Spleen (tissue), 11 donors: ENCODE measurements around the gene RRP12. TPM values are rescaled to one million over a fixed set of nuclear protein-coding genes. Genes with fewer than 3 reads are reported as not detected.

Experiments used
- DNase-seq: peaks from one replicate; pipeline ENCODE4 v3.0.0-alpha.2; 2020
- H3K27ac ChIP-seq, 8 donors: fragments of 200-600 bp; sonication (generic) in 7 of 8; 1 replicate in 4 of 8; 2 replicates in 4 of 8; pipeline versions ENCODE4 v1.5.0 to v1.8.0; 2016 to 2021; ENCODE audit warnings: inconsistent platforms in 4 of 8, mild to moderate bottlenecking in 4 of 8, moderate library complexity in 1 of 8
- H3K27me3 ChIP-seq, 7 donors: fragments of 200-600 bp; sonication (generic) in 6 of 7; replicated peaks in 1 of 7; 1 replicate in 4 of 7; 2 replicates in 3 of 7; pipeline versions ENCODE4 v1.5.0 to v1.8.0; 2016 to 2021; ENCODE audit warnings: inconsistent platforms in 3 of 7, mild to moderate bottlenecking in 1 of 7
- H3K36me3 ChIP-seq, 6 donors: fragments of 200-600 bp; sonication (generic) in 5 of 6; 1 replicate in 4 of 6; 2 replicates in 2 of 6; pipeline versions ENCODE4 v1.5.0 to v1.8.0; 2016 to 2021; ENCODE audit warnings: inconsistent platforms in 2 of 6
- H3K4me1 ChIP-seq, 6 donors: fragments of 200-600 bp; sonication (generic) in 5 of 6; 1 replicate in 3 of 6; 2 replicates in 3 of 6; pipeline versions ENCODE4 v1.5.0 to v1.8.0; 2016 to 2021; ENCODE audit warnings: inconsistent platforms in 3 of 6
- H3K4me3 ChIP-seq, 8 donors: fragments of 200-600 bp; sonication (generic) in 7 of 8; 1 replicate in 4 of 8; 2 replicates in 4 of 8; pipeline versions ENCODE4 v1.5.0 to v1.8.0; 2016 to 2021; ENCODE audit warnings: inconsistent platforms in 4 of 8, mild to moderate bottlenecking in 4 of 8, moderate library complexity in 2 of 8
- H3K9me3 ChIP-seq, 8 donors: fragments of 200-600 bp; sonication (generic) in 7 of 8; 1 replicate in 4 of 8; 2 replicates in 4 of 8; pipeline versions ENCODE4 v1.5.0 to v1.8.0; 2016 to 2021; ENCODE audit warnings: inconsistent platforms in 4 of 8
- POLR2A ChIP-seq, 3 donors: fragments of 450-650 bp; IDR thresholded peaks; one replicate each; pipeline ENCODE4 v1.5.1; 2017; ENCODE audit warnings: antibody characterized with exemption in 3 of 3, mild to moderate bottlenecking in 1 of 3
- POLR2AphosphoS5 ChIP-seq, 3 donors: sonication (generic); formaldehyde crosslinking; IDR thresholded peaks; one replicate each; pipeline ENCODE4 v1.5.1; 2017; ENCODE audit warnings: antibody characterized with exemption in 3 of 3
- WGBS, 5 donors: extraction: QIAGEN DNeasy Blood & Tissue Kit in 3 of 5; methylation state at CpG; one replicate each; pipeline versions ENCODE4 v1.1.5 to v1.1.7; 2013 to 2018; 5-methylcytosine and 5-hydroxymethylcytosine counted together
- intact Hi-C: fragments of 100-400 bp; cut with DNase I; formaldehyde crosslinking; loops from one replicate; pipeline ENCODE4 v1.15.0; 2023; ENCODE audit warnings: low total_unique reads
- polyA plus RNA-seq, 3 donors: library from polyadenylated mRNA; stranded (reverse); fragments of 200-250 nt; gene quantifications; one replicate each; pipeline ENCODE4 v1.2.1, GENCODE V29; 2013
- total RNA-seq, 7 donors: library from RNA; depleted of rRNA in 3 of 7; stranded (reverse); fragments of >200 nt in 3 of 7; fragmentation: NEBNext Ultra II Directional in 4 of 7; extraction: Animal tissue kit (Norgen Biotek cat#: 25700) in 4 of 7; gene quantifications; one replicate each; pipeline versions ENCODE4 v1.1.0 to v1.2.1, GENCODE V29; 2016 to 2021
- TF ChIP-seq, protein P1 (sequence below), 11 experiments: fragments of 200-600 bp in 7 of 11; fragments of 450-650 bp in 4 of 11; sonication (generic) in 4 of 11; IDR thresholded peaks in 8 of 11; conservative IDR thresholded peaks in 3 of 11; 1 replicate in 7 of 11; 2 replicates in 4 of 11; pipeline versions ENCODE4 v1.4.0 to v1.8.0; 2016 to 2021; ENCODE audit warnings: antibody characterized with exemption in 11 of 11, inconsistent platforms in 4 of 11, mild to moderate bottlenecking in 1 of 11
- donor health status: healthy with polysubstance abuse.
- donor health status: DM: no; HTN: no; CAD: no; lungs with moderate emphysema.
- donor health status: DM: no; HTN: no; CAD: no.
- donor health status: Bipolar disorder and iron deficiency.
- donor health status: healthy.
- donor health status: DM: no; HTN: no; CAD: no.
- donor health status: DM: yes; HTN: yes; CAD: no.

The RRP12 gene
- total and polyA plus RNA-seq, 10 donors = 12.3 to 51.4 (median 24.9) TPM

GRCh38 chr10:97365761-97366351 lies 35.3 kb downstream of the RRP12 start:
- Histone ChIP-seq H3K9me3 (no peaks in the 10 kb centered on the region), H3K27ac (peak overlapping the region; percentile 57 to 97 (median 94)), H3K27me3 (no peaks in the 10 kb centered on the region), H3K36me3 (peaks cover 0 to 100% (median 46%) of the 10 kb centered on the region in 6 donors), H3K4me1 (peaks cover 3 to 74% (median 24%) of the 10 kb centered on the region in 6 donors), H3K4me3 (peak overlapping the region in 1 of 8 donors; percentile 54)
- intact Hi-C loops = no loop called here
- DNase-seq = peak; percentile 87
- WGBS, 5 donors = 32 to 52% (median 44%) methylated on average over 19 of the region's 19 CpGs
- TF ChIP-seq POLR2A (IDR thresholded peaks at IDR 0.05) (no peak), POLR2AphosphoS5 (IDR thresholded peaks at IDR 0.05) (peak in 2 of 3 donors; percentile 29 to 36)

- Histone ChIP-seq H3K36me3 (peaks cover 0 to 100% (median 37%) of the 10 kb centered on the region in 6 donors), H3K9me3 (no peaks in the 10 kb centered on the region), H3K4me3 (no peak overlapping the region), H3K4me1 (peaks cover 3 to 65% (median 24%) of the 10 kb centered on the region in 6 donors), H3K27me3 (no peaks in the 10 kb centered on the region), H3K27ac (peak overlapping the region in 2 of 8 donors; percentile 23 to 96)
- 89 to 100% (median 98%) methylated on average over 3 to 4 of the region's 4 CpGs for whole genome bisulfite sequencing, 5 donors
- DNase-seq = peak; percentile 49
- TF ChIP-seq POLR2AphosphoS5 (IDR thresholded peaks at IDR 0.05) = no peak
- intact Hi-C loops = no loop called here
Measured at GRCh38 chr10:97363071-97363470, 38.1 kb downstream of the RRP12 start.

GRCh38 chr10:97362310-97363033 lies 38.7 kb downstream of the RRP12 start:
- Histone ChIP-seq H3K36me3 (peaks cover 0 to 100% (median 40%) of the 10 kb centered on the region in 6 donors), H3K4me3 (no peak overlapping the region), H3K27me3 (no peaks in the 10 kb centered on the region), H3K27ac (peak overlapping the region in 3 of 8 donors; percentile 16 to 96 (median 23)), H3K9me3 (no peaks in the 10 kb centered on the region), H3K4me1 (peaks cover 3 to 62% (median 23%) of the 10 kb centered on the region in 6 donors)
- intact Hi-C loops = no loop called here
- TF ChIP-seq, protein P1, sequence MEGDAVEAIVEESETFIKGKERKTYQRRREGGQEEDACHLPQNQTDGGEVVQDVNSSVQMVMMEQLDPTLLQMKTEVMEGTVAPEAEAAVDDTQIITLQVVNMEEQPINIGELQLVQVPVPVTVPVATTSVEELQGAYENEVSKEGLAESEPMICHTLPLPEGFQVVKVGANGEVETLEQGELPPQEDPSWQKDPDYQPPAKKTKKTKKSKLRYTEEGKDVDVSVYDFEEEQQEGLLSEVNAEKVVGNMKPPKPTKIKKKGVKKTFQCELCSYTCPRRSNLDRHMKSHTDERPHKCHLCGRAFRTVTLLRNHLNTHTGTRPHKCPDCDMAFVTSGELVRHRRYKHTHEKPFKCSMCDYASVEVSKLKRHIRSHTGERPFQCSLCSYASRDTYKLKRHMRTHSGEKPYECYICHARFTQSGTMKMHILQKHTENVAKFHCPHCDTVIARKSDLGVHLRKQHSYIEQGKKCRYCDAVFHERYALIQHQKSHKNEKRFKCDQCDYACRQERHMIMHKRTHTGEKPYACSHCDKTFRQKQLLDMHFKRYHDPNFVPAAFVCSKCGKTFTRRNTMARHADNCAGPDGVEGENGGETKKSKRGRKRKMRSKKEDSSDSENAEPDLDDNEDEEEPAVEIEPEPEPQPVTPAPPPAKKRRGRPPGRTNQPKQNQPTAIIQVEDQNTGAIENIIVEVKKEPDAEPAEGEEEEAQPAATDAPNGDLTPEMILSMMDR (IDR thresholded peaks at IDR 0.05 in 8 of 11, conservative IDR thresholded peaks at IDR 0.05 in 3 of 11) = no peak
- TF ChIP-seq POLR2A (IDR thresholded peaks at IDR 0.05) (no peak), POLR2AphosphoS5 (IDR thresholded peaks at IDR 0.05) (no peak)
- 80 to 89% (median 87%) methylated on average over 9 to 11 of the region's 11 CpGs for WGBS, 5 donors
- peak; percentile 54 for DNase-seq

GRCh38 chr10:97361537-97361901 lies 39.6 kb downstream of the RRP12 start:
- Histone ChIP-seq H3K4me1 (peaks cover 5 to 62% (median 21%) of the 10 kb centered on the region in 6 donors), H3K4me3 (no peak overlapping the region), H3K36me3 (peaks cover 0 to 100% (median 39%) of the 10 kb centered on the region in 6 donors), H3K27ac (peak overlapping the region in 2 of 8 donors; percentile 10 to 96), H3K9me3 (no peaks in the 10 kb centered on the region), H3K27me3 (no peaks in the 10 kb centered on the region)
- WGBS, 5 donors = 74 to 96% (median 78%) methylated on average over 11 of the region's 11 CpGs
- TF ChIP-seq POLR2A (IDR thresholded peaks at IDR 0.05) (no peak), POLR2AphosphoS5 (IDR thresholded peaks at IDR 0.05) (no peak)
- TF ChIP-seq, protein P1 (IDR thresholded peaks at IDR 0.05 in 8 of 11, conservative IDR thresholded peaks at IDR 0.05 in 3 of 11) = no peak
- intact Hi-C loops = no loop called here
- DNase-seq = peak; percentile 67
